ENCODE measurements around the gene CALR3.
A peak's percentile ranks its signal among the peaks of the same experiment; 100 is the strongest.

The CALR3 gene

DNA sequence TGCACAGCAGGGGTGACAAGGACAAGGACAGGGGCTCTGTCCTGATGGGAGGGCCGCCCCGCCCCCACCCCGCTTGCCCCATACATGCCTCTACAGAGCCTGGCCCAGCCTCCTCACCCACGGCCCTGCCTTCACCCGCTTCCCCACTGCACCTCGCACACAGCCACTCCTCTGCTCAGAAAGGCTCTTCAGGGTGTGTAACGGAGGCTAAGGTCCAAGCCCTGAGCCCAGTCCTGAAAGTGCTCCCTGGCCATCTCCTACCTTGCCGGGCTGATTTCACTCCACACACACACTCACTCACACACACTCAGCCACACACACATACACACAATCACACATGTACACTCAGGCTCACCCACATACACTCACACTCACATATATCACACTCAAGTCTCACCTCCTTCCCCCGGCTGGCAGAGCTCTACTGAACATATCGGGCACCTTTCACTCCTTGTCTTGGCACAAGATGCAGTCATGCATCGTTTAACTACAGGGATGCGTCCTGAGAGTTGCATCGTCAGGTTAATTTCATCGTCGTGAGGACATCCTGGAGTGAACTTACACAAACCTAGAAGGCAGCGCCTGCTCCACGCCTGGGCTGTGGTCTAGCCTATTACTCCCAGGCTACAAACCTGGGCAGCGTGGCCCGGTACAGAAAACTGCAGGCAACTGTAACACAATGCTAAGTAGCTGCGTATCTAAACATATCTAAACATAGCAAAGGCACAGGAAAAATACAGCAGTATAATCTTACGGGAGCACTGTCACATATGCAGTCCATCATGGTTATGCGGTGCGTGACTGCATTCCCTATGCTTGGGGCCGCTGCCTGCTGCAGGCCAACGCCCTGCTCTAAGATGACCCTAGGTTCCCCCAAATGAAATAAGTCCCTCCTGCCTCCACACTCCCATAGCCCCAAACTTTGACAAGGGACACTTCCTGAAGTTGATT lies 37.3 kb downstream of the CALR3 start:
- Histone ChIP-seq H3K4me3 (ENCODE audit: low read length) (peak overlapping the region; percentile 28; the same call in 1 of the 2 replicates), H3F3A (ENCODE audit: control insufficient read depth, insufficient read depth) (no peaks in the 10 kb centered on the region), H4K20me1 (ENCODE audit: control insufficient read depth, insufficient read depth, low read depth, low read length) (peaks cover 20% of the 10 kb centered on the region; the same call in 1 of the 2 replicates), H3K4me2 (ENCODE audit: low read length) (peak overlapping the region; percentile 52), H3K27ac (ENCODE audit: low read depth, low read length) (no peak overlapping the region), H3K4me1 (ENCODE audit: control insufficient read depth, low read length) (peaks cover 85% of the 10 kb centered on the region), H3K9me2 (replicated peaks; ENCODE audit: control insufficient read depth, low read length) (no peaks in the 10 kb centered on the region), H3K27me3 (ENCODE audit: control insufficient read depth, low read length) (no peaks in the 10 kb centered on the region), H3K9me3 (ENCODE audit: control insufficient read depth, insufficient read depth, low read length) (no peaks in the 10 kb centered on the region), H3K79me2 (ENCODE audit: control insufficient read depth, low read length) (peaks cover 99% of the 10 kb centered on the region), H3K36me3 (ENCODE audit: control insufficient read depth, low read length) (peaks cover 12% of the 10 kb centered on the region)
- TF ChIP-seq, protein P1, sequence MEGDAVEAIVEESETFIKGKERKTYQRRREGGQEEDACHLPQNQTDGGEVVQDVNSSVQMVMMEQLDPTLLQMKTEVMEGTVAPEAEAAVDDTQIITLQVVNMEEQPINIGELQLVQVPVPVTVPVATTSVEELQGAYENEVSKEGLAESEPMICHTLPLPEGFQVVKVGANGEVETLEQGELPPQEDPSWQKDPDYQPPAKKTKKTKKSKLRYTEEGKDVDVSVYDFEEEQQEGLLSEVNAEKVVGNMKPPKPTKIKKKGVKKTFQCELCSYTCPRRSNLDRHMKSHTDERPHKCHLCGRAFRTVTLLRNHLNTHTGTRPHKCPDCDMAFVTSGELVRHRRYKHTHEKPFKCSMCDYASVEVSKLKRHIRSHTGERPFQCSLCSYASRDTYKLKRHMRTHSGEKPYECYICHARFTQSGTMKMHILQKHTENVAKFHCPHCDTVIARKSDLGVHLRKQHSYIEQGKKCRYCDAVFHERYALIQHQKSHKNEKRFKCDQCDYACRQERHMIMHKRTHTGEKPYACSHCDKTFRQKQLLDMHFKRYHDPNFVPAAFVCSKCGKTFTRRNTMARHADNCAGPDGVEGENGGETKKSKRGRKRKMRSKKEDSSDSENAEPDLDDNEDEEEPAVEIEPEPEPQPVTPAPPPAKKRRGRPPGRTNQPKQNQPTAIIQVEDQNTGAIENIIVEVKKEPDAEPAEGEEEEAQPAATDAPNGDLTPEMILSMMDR (IDR thresholded peaks at IDR 0.05; ENCODE audit: low read depth, low read length, poor library complexity, severe bottlenecking), result no peak
- TF ChIP-seq EZH2phosphoT487 (IDR thresholded peaks at IDR 0.05; ENCODE audit: borderline replicate concordance, low read length), result no peak

DNA sequence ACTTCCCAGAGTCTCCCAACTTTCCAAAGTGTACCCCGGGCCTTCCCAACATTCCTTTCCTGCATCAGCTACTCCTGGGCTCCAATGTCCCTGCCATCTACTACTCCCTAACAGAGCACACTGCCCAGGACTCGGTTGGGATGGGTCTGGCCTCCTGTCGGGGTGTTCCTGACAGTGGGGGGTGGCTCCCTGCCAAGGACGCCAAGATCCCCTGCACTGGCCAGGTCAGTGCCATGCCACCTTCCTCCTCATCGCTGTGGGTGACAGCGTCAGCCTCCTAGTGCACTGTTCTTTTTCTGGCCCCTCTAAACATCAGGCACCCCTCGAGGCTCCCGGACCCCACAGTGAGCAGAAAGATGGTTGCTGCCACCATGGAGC lies 38.0 kb downstream of the CALR3 start:
- Histone ChIP-seq H3K79me2 (ENCODE audit: control insufficient read depth, low read length) (peaks cover 99% of the 10 kb centered on the region), H3K4me1 (ENCODE audit: control insufficient read depth, low read length) (peaks cover 79% of the 10 kb centered on the region), H3F3A (ENCODE audit: control insufficient read depth, insufficient read depth) (no peaks in the 10 kb centered on the region), H3K9me3 (ENCODE audit: control insufficient read depth, insufficient read depth, low read length) (no peaks in the 10 kb centered on the region), H3K36me3 (ENCODE audit: control insufficient read depth, low read length) (peaks cover 12% of the 10 kb centered on the region), H3K9me2 (replicated peaks; ENCODE audit: control insufficient read depth, low read length) (no peaks in the 10 kb centered on the region), H3K4me2 (ENCODE audit: low read length) (peak overlapping the region; percentile 52), H3K27me3 (ENCODE audit: control insufficient read depth, low read length) (no peaks in the 10 kb centered on the region), H3K4me3 (ENCODE audit: low read length) (peak overlapping the region; percentile 28), H3K27ac (ENCODE audit: low read depth, low read length) (no peak overlapping the region), H4K20me1 (ENCODE audit: control insufficient read depth, insufficient read depth, low read depth, low read length) (peaks cover 20% of the 10 kb centered on the region; the same call in 1 of the 2 replicates)
- TF ChIP-seq, protein P1 (IDR thresholded peaks at IDR 0.05; ENCODE audit: low read depth, low read length, poor library complexity, severe bottlenecking), result no peak
- no peak for TF ChIP-seq EZH2phosphoT487 (IDR thresholded peaks at IDR 0.05; ENCODE audit: borderline replicate concordance, low read length)

DNA sequence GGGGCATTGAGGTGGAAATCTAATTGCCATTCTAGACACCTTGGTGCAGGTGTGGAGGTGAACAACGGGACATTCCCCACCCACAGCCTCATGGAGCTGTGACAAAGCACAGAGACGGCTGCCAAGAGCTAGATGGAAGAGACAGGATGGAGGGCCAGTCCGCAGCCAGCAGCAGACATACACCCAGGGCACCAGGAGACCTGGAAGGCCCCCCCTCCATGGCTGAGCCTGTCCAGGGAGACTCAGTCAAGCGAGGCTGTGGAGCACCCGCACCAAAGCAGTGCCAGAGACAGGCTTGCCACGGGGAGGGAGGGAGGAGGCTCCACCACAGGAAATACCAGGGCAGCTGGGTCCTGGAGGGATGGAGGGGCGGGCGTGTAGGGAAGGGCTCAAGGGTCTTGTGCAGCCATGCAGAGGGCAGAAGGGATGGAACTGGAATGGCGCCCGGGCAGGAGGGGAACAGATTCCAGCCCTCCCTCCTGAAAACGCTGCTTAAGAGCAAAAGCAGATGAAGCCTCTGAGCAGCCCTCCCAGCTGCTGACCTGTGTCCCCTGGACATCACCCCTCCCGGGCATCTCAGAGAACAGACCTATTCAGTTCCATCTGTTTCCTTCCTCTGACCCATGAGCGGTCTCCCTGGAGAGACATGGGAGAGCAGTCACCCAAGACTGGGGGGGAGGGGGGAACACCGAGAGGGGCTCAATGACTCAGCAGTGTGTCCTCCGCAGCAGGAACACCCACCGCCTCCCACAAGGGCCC lies 38.6 kb downstream of the CALR3 start:
- peak overlapping the region; percentile 28 for H3K4me3 ChIP-seq (ENCODE audit: low read length)
- H3K27me3 ChIP-seq (ENCODE audit: control insufficient read depth, low read length), result no peaks in the 10 kb centered on the region
- H3F3A ChIP-seq (ENCODE audit: control insufficient read depth, insufficient read depth), result no peaks in the 10 kb centered on the region
- H3K27ac ChIP-seq (ENCODE audit: low read depth, low read length), result no peak overlapping the region
- H3K4me2 ChIP-seq (ENCODE audit: low read length), result peak overlapping the region; percentile 52
- peaks cover 20% of the 10 kb centered on the region; the same call in 1 of the 2 replicates for H4K20me1 ChIP-seq (ENCODE audit: control insufficient read depth, insufficient read depth, low read depth, low read length)
- peaks cover 7% of the 10 kb centered on the region for H3K36me3 ChIP-seq (ENCODE audit: control insufficient read depth, low read length)
- H3K79me2 ChIP-seq (ENCODE audit: control insufficient read depth, low read length), result peaks cover 99% of the 10 kb centered on the region
- no peaks in the 10 kb centered on the region for H3K9me2 ChIP-seq (replicated peaks; ENCODE audit: control insufficient read depth, low read length)
- H3K9me3 ChIP-seq (ENCODE audit: control insufficient read depth, insufficient read depth, low read length), result no peaks in the 10 kb centered on the region
- TF ChIP-seq EZH2phosphoT487 (IDR thresholded peaks at IDR 0.05; ENCODE audit: borderline replicate concordance, low read length), result no peak
- TF ChIP-seq, protein P1 (IDR thresholded peaks at IDR 0.05; ENCODE audit: low read depth, low read length, poor library complexity, severe bottlenecking), result no peak
- peaks cover 76% of the 10 kb centered on the region for H3K4me1 ChIP-seq (ENCODE audit: control insufficient read depth, low read length)
